Measurements from ENCODE around the gene PRR5L.

Gene PRR5L

DNA sequence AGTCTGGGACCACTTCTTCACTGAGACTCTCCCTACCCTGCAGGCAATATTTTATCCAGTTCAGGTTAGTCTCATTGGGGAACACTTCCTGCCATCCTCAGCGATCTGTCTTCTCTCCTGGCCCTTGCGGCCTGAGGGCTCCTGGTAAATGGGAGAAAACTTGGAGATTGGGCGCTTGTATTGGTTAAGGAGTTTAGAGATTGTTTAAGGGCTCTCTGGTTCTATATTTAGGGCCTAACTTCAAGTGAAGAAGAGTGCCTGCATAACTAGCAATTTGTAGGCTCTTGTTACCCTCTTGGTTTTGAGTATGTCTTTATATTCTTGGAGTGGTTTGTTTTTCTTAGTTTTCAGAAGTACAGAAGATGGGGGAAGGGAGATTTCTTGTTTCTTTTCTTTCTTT, 141.3 kb downstream of the PRR5L start:
- no peak for DNase-seq (ENCODE audit: low read depth)
- TF ChIP-seq, protein P1, sequence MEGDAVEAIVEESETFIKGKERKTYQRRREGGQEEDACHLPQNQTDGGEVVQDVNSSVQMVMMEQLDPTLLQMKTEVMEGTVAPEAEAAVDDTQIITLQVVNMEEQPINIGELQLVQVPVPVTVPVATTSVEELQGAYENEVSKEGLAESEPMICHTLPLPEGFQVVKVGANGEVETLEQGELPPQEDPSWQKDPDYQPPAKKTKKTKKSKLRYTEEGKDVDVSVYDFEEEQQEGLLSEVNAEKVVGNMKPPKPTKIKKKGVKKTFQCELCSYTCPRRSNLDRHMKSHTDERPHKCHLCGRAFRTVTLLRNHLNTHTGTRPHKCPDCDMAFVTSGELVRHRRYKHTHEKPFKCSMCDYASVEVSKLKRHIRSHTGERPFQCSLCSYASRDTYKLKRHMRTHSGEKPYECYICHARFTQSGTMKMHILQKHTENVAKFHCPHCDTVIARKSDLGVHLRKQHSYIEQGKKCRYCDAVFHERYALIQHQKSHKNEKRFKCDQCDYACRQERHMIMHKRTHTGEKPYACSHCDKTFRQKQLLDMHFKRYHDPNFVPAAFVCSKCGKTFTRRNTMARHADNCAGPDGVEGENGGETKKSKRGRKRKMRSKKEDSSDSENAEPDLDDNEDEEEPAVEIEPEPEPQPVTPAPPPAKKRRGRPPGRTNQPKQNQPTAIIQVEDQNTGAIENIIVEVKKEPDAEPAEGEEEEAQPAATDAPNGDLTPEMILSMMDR (IDR thresholded peaks at IDR 0.05; ENCODE audit: control insufficient read depth, extremely low read depth, insufficient read depth), result no peak
- no peak overlapping the region for H3K4me3 ChIP-seq (ENCODE audit: low read depth, low read length)

DNA sequence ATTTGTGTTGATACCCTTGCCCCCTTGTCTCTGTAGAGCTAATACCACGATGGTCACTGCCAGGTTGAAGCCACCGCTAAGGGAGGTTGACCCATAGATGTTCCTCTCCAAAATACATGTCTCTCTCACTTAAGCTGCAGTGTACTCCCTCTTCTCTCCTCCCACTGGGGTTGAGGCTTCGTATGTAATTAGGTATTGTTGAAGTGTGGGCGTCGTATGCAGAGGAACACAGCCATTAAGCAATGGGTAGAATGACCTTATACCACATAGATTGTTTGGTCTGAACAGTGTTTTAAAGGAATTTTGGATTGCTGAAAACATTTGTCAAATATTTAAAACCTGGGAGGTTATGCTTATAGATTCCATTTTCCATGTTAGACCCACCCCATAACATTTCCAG, 142.0 kb downstream of the PRR5L start:
- TF ChIP-seq, protein P1 (IDR thresholded peaks at IDR 0.05; ENCODE audit: control insufficient read depth, extremely low read depth, insufficient read depth), result no peak
- H3K4me3 ChIP-seq (ENCODE audit: low read depth, low read length), result no peak overlapping the region
- no peak for DNase-seq (ENCODE audit: low read depth)

DNA sequence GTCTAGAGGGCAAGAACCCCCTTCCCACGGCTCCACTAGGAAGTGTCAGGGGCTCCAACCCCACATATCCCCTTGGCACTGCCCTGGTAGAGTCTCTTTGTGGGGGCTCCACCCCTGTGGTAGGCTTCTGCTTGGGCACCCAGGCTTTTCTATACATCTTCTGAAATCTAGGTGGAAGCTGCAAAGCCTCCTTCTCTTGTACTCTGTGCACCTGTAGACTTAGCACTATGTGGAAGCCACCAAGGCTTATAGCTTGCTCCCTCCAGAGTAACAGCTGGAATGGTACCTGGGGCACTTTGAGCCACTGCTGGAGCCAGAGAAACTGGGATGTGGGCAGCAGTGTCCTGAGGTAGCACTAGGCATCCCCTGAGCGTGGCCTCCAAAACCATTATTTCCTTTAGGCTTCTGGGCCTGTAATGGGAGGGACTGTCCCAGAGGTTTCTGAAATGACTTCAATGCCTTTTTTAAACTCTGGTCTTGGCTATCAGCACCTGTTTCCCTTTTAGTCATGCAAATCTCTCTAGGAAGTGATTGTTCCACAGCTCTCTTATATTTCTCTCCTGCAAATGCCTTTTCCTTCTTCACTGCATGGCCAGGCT, 145.6 kb downstream of the PRR5L start:
- DNase-seq (ENCODE audit: low read depth), result no peak
- TF ChIP-seq, protein P1 (IDR thresholded peaks at IDR 0.05; ENCODE audit: control insufficient read depth, extremely low read depth, insufficient read depth), result no peak
- no peak overlapping the region for H3K4me3 ChIP-seq (ENCODE audit: low read depth, low read length)

DNA sequence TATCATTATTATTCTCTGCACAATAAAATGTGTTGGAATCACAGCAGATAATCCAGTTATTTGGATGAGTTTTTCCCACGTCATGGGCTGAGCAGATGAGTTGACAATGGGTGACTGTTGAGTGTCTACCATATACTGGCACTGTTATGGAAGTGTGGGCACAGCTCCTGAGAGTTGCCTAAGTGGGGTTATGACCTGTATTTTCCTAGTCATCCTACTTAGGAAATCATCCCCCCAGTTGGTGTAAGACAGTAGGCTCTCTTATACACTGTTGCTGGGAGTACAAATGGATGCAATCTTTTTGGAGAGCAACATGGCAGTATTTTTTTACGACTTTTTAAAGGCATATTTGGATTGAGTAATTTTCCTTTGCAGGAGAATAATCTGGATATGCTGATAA, 147.6 kb downstream of the PRR5L start:
- TF ChIP-seq, protein P1 (IDR thresholded peaks at IDR 0.05; ENCODE audit: control insufficient read depth, extremely low read depth, insufficient read depth), result no peak
- no peak for DNase-seq (ENCODE audit: low read depth)
- no peak overlapping the region for H3K4me3 ChIP-seq (ENCODE audit: low read depth, low read length)

DNA sequence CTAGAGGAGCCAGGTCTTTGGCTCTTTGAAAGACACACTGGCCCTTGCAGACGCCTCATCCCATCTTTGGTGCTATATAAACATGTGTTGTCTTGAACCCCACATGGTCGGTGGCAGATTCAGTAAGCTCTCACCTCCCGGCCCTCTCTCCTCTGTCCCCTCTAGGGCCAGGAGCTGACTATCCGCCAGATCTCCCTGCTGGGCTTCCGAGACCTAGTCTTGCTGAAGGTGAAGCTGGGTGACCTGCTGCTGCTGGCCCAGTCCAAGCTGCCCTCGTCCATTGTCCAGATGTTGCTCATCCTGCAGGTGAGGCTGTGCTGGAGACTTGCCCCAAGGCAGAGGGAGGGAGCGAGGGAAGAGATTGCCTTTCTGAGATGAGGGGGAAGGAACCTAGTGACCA, 150.0 kb downstream of the PRR5L start:
- DNase-seq (ENCODE audit: low read depth), result no peak
- H3K4me3 ChIP-seq (ENCODE audit: low read depth, low read length), result no peak overlapping the region
- TF ChIP-seq, protein P1 (IDR thresholded peaks at IDR 0.05; ENCODE audit: control insufficient read depth, extremely low read depth, insufficient read depth), result no peak

DNA sequence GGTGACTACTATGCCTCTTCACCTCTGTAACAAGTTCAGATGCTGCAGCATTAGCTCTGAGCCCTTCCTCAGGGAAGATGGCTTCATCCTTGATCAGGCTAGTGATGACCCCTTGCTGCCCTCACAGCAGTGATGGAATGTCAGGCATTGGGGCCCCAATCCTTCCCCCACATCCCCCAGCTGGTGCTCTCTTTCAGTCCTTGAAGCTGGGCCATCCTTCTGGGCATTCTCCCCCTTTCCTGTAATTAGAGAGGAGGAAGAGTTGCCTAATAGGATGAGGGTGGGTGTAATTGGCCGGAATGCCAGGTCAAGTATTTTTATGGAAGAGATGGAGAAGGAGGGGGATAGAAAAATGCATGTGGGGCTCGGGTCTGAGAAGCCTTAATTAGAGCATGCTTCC, 151.4 kb downstream of the PRR5L start:
- DNase-seq (ENCODE audit: low read depth), result no peak
- TF ChIP-seq, protein P1 (IDR thresholded peaks at IDR 0.05; ENCODE audit: control insufficient read depth, extremely low read depth, insufficient read depth), result no peak

DNA sequence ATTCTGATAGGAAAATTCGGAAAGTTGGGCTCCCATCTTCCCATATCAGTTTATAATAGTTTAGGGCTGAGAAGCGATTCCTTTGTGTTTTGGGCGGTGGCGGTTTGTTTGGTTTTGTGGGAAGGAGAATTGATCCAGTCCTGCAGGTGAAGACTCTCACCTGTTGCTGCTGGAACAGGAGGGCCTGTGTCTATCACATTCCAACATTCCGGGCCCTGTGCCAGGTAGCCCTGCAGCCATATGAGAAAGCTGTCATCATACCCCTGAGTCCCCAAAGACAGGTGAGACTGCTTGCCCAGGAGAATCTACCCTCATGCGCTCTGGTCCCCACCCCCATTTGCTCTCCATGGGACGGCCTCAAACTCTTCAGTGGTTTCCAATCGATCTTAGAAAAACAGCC, 151.9 kb downstream of the PRR5L start:
- H3K4me3 ChIP-seq (ENCODE audit: low read depth, low read length), result no peak overlapping the region
- no peak for DNase-seq (ENCODE audit: low read depth)
- TF ChIP-seq, protein P1 (IDR thresholded peaks at IDR 0.05; ENCODE audit: control insufficient read depth, extremely low read depth, insufficient read depth), result no peak

More for the DNA sequence above, 151.4 kb downstream of the PRR5L start:
- no peak overlapping the region for H3K4me3 ChIP-seq (ENCODE audit: low read depth, low read length)
